Measurements from ENCODE around the gene TXNDC5. TPM values are rescaled to one million over a fixed set of nuclear protein-coding genes. Genes with fewer than 3 reads are reported as not detected.

TXNDC5 gene
- polyA plus RNA-seq, 1 experiment, result 285 TPM

DNA sequence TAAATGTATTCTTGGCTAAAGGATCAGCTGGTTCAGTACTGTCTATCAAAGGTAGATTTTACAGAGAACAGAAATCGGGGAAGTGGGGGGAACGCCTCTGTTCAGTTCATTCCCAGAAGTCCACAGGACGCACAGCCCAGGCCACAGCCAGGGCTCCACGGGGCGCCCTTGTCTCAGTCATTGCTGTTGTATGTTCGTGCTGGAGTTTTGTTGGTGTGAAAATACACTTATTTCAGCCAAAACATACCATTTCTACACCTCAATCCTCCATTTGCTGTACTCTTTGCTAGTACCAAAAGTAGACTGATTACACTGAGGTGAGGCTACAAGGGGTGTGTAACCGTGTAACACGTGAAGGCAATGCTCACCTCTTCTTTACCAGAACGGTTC, 29.9 kb downstream of the TXNDC5 start:
- DNase-seq (ENCODE audit: low read depth, low spot score), result no peak
- Histone ChIP-seq H3K27ac (ENCODE audit: low read depth, low read length) (no peak overlapping the region), H3K27me3 (ENCODE audit: control insufficient read depth, insufficient read depth, low read length) (no peaks in the 10 kb centered on the region), H3K4me3 (ENCODE audit: low read depth, low read length) (no peak overlapping the region), H3K9me3 (ENCODE audit: control insufficient read depth, insufficient read depth, low read length) (no peaks in the 10 kb centered on the region)
- POLR2A ChIA-PET, result no interaction called here
- TF ChIP-seq, protein P1, sequence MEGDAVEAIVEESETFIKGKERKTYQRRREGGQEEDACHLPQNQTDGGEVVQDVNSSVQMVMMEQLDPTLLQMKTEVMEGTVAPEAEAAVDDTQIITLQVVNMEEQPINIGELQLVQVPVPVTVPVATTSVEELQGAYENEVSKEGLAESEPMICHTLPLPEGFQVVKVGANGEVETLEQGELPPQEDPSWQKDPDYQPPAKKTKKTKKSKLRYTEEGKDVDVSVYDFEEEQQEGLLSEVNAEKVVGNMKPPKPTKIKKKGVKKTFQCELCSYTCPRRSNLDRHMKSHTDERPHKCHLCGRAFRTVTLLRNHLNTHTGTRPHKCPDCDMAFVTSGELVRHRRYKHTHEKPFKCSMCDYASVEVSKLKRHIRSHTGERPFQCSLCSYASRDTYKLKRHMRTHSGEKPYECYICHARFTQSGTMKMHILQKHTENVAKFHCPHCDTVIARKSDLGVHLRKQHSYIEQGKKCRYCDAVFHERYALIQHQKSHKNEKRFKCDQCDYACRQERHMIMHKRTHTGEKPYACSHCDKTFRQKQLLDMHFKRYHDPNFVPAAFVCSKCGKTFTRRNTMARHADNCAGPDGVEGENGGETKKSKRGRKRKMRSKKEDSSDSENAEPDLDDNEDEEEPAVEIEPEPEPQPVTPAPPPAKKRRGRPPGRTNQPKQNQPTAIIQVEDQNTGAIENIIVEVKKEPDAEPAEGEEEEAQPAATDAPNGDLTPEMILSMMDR (IDR thresholded peaks at IDR 0.05; ENCODE audit: low read depth, low read length), result no peak
- CTCF ChIA-PET, result no interaction called here

DNA sequence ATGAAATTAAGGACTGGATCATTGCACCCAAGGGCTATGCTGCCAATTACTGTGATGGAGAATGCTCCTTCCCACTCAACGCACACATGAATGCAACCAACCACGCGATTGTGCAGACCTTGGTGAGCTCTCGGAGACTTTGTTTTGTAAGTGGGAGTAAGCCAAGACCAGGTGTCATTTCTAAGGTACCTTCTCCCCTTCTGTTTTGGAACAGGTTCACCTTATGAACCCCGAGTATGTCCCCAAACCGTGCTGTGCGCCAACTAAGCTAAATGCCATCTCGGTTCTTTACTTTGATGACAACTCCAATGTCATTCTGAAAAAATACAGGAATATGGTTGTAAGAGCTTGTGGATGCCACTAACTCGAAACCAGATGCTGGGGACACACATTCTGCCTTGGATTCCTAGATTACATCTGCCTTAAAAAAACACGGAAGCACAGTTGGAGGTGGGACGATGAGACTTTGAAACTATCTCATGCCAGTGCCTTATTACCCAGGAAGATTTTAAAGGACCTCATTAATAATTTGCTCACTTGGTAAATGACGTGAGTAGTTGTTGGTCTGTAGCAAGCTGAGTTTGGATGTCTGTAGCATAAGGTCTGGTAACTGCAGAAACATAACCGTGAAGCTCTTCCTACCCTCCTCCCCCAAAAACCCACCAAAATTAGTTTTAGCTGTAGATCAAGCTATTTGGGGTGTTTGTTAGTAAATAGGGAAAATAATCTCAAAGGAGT, 30.4 kb downstream of the TXNDC5 start:
- TF ChIP-seq, protein P1 (IDR thresholded peaks at IDR 0.05; ENCODE audit: low read depth, low read length), result no peak

DNA sequence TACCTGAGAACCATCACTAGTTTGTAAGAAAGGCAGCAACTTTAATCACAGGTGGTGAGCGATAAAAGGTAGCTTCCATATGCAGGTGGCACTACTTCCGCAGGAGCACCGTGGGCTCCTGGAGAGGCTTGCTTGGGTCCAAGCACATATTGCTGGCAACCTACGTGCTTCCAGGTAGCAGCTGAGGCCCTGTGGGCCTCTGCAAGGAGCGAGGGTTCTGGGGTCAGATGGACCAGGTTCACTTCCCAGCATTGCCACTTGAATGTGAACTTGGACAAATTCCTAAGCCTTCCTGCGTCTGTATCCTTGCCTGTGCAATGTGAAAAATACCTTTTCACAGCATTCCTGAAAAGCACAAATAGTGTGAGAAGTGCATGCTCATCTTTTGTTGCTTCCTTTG, 31.0 kb downstream of the TXNDC5 start:
- POLR2A ChIA-PET, result no interaction called here
- Histone ChIP-seq H3K27ac (ENCODE audit: low read depth, low read length) (no peak overlapping the region), H3K27me3 (ENCODE audit: control insufficient read depth, insufficient read depth, low read length) (no peaks in the 10 kb centered on the region), H3K4me3 (ENCODE audit: low read depth, low read length) (no peak overlapping the region), H3K9me3 (ENCODE audit: control insufficient read depth, insufficient read depth, low read length) (no peaks in the 10 kb centered on the region)
- no peak for DNase-seq (ENCODE audit: low read depth, low spot score)
- CTCF ChIA-PET, result no interaction called here
- TF ChIP-seq, protein P1 (IDR thresholded peaks at IDR 0.05; ENCODE audit: low read depth, low read length), result no peak

More for the DNA sequence above, 30.4 kb downstream of the TXNDC5 start:
- POLR2A ChIA-PET, result no interaction called here
- no peak overlapping the region for H3K4me3 ChIP-seq (ENCODE audit: low read depth, low read length)
- DNase-seq (ENCODE audit: low read depth, low spot score), result no peak
- H3K9me3 ChIP-seq (ENCODE audit: control insufficient read depth, insufficient read depth, low read length), result no peaks in the 10 kb centered on the region
- no peak overlapping the region for H3K27ac ChIP-seq (ENCODE audit: low read depth, low read length)
- CTCF ChIA-PET, result no interaction called here
- no peaks in the 10 kb centered on the region for H3K27me3 ChIP-seq (ENCODE audit: control insufficient read depth, insufficient read depth, low read length)

DNA sequence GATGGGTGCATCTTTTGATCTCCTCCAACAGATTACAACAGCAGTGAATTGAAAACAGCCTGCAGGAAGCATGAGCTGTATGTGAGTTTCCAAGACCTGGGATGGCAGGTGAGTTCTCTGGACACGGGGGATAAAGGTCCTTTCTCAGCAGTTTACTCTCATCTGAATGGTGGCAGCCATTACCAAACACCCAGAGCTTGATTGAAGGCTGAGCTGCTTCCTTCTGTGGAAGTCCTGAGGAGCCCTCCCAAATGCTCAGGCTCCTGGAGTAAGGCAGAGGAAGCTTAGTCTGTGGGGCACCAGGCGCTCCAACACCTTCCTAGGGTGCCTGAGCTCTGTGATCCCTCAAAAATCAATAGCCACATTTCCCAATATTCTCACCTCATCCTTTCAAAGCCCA, 31.5 kb downstream of the TXNDC5 start:
- ChIA-PET POLR2A (no interaction called here), CTCF (interaction anchor here (0.9 kb wide), 1 partner anchor 113 kb away, joined by 4 read pairs; no protein-coding TSS in a partner anchor)
- no peak overlapping the region for H3K4me3 ChIP-seq (ENCODE audit: low read depth, low read length)
- TF ChIP-seq, protein P1 (IDR thresholded peaks at IDR 0.05; ENCODE audit: low read depth, low read length), result no peak
- no peak overlapping the region for H3K27ac ChIP-seq (ENCODE audit: low read depth, low read length)
- H3K27me3 ChIP-seq (ENCODE audit: control insufficient read depth, insufficient read depth, low read length), result no peaks in the 10 kb centered on the region
- no peaks in the 10 kb centered on the region for H3K9me3 ChIP-seq (ENCODE audit: control insufficient read depth, insufficient read depth, low read length)
- DNase-seq (ENCODE audit: low read depth, low spot score), result no peak

DNA sequence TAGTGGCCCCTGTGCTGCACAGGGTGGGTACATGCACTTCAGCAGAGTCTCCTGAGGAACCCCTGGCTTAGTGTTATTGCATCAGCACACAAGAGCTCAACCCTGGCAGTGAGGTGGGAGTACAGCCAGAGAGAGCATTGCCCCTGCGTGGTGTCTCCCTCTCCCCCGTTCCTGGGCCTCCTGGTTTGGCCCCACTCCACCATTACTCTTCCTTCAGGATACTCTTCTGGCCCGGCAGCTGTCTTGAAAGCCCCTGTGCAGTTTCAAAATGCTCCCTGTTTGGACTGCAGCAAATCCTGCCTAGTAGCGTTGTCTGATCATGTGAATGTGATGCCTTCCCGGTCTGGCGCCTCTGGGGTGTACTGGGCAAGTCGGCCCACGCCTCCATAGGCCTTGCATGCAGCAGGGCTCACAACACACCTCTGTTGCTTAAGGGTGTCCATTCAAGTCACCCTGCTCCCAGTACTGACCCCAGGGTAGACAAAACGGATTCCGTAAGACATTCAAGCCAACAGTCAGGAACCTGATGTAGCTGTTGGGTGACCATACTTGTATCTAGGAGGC, 32.1 kb downstream of the TXNDC5 start:
- no peak for DNase-seq (ENCODE audit: low read depth, low spot score)
- TF ChIP-seq, protein P1 (IDR thresholded peaks at IDR 0.05; ENCODE audit: low read depth, low read length), result no peak
- Histone ChIP-seq H3K27me3 (ENCODE audit: control insufficient read depth, insufficient read depth, low read length) (no peaks in the 10 kb centered on the region), H3K9me3 (ENCODE audit: control insufficient read depth, insufficient read depth, low read length) (no peaks in the 10 kb centered on the region), H3K4me3 (ENCODE audit: low read depth, low read length) (no peak overlapping the region), H3K27ac (ENCODE audit: low read depth, low read length) (no peak overlapping the region)
- ChIA-PET POLR2A (interaction anchor here (0.6 kb wide), 1 partner anchor 207 kb away, joined by 3 read pairs; no protein-coding TSS in a partner anchor), CTCF (interaction anchor here (0.9 kb wide), 1 partner anchor 114 kb away, joined by 4 read pairs; no protein-coding TSS in a partner anchor)

Measured in AG04450 (cell line).